Calu3 (cell line): Measurements from ENCODE around the gene LGR6. TPM values are rescaled to one million over a fixed set of nuclear protein-coding genes. Genes with fewer than 3 reads are reported as not detected.

Experiments
- BruUV-seq: library from RNA; stranded (reverse); fragments of 400-500 nt; replicated peaks from 2 replicates; lab custom pipeline; 2021; lab: Mats Ljungman, UMichigan
- CTCF ChIA-PET: fragments of 300-600 bp; sonication (Branson Sonifier 250); formaldehyde crosslinking; loops from one replicate; lab custom pipeline; 2022; ENCODE audit warnings: antibody characterized with exemption; lab: Charles Lee
- DNase-seq: peaks from one replicate; pipeline ENCODE4 v3.0.0; 2022
- H3K27ac Mint-ChIP-seq: one replicate; pipeline ENCODE4 v1.8.0; 2022; ENCODE audit warnings: mixed read lengths; ENCODE audit not compliant: unreplicated experiment
- H3K27me3 Mint-ChIP-seq: one replicate; pipeline ENCODE4 v1.8.0; 2022; ENCODE audit warnings: mixed read lengths; ENCODE audit not compliant: unreplicated experiment
- H3K36me3 Mint-ChIP-seq: one replicate; pipeline ENCODE4 v1.8.0; 2022; ENCODE audit warnings: mild to moderate bottlenecking, moderate library complexity, mixed read lengths; ENCODE audit not compliant: insufficient read depth, unreplicated experiment
- H3K4me1 Mint-ChIP-seq: one replicate; pipeline ENCODE4 v1.8.0; 2022; ENCODE audit warnings: mild to moderate bottlenecking, low read depth, mixed read lengths; ENCODE audit not compliant: unreplicated experiment
- H3K4me3 Mint-ChIP-seq: one replicate; pipeline ENCODE4 v1.8.0; 2022; ENCODE audit warnings: mild to moderate bottlenecking, low read depth, moderate library complexity, mixed read lengths; ENCODE audit not compliant: unreplicated experiment
- H3K9me3 Mint-ChIP-seq: one replicate; pipeline ENCODE4 v1.8.0; 2022; ENCODE audit warnings: low read depth, mixed read lengths; ENCODE audit not compliant: unreplicated experiment
- intact Hi-C: fragments of 100-400 bp; cut with micrococcal nuclease; formaldehyde crosslinking; loops from one replicate; pipeline ENCODE4 v1.10.0; 2022; ENCODE audit not compliant: unreplicated experiment
- total RNA-seq: library from RNA; stranded (reverse); gene quantifications from 2 replicates; pipeline ENCODE4 v1.2.3, GENCODE V29; 2022
- TF ChIP-seq, protein P1 (sequence below): fragments of 200-600 bp; IDR thresholded peaks from one replicate; pipeline ENCODE4 v1.8.0; 2022; ENCODE audit warnings: antibody characterized with exemption; ENCODE audit not compliant: unreplicated experiment

Gene LGR6
- total RNA-seq, 1 experiment from 2014 or later: not detected

GRCh38 chr1:202249846-202250245 lies 56.2 kb downstream of the LGR6 start:
- Mint-ChIP-seq H3K9me3 (no peaks in the 10 kb centered on the region), H3K4me3 (no peak overlapping the region), H3K4me1 (peaks cover 8% of the 10 kb centered on the region), H3K27ac (no peak overlapping the region), H3K36me3 (no peaks in the 10 kb centered on the region), H3K27me3 (peaks cover 76% of the 10 kb centered on the region)
- intact Hi-C loops: no loop called here
- CTCF ChIA-PET: no interaction called here
- DNase-seq: no peak
- no TSS peak for BruUV-seq
- TF ChIP-seq, protein P1, sequence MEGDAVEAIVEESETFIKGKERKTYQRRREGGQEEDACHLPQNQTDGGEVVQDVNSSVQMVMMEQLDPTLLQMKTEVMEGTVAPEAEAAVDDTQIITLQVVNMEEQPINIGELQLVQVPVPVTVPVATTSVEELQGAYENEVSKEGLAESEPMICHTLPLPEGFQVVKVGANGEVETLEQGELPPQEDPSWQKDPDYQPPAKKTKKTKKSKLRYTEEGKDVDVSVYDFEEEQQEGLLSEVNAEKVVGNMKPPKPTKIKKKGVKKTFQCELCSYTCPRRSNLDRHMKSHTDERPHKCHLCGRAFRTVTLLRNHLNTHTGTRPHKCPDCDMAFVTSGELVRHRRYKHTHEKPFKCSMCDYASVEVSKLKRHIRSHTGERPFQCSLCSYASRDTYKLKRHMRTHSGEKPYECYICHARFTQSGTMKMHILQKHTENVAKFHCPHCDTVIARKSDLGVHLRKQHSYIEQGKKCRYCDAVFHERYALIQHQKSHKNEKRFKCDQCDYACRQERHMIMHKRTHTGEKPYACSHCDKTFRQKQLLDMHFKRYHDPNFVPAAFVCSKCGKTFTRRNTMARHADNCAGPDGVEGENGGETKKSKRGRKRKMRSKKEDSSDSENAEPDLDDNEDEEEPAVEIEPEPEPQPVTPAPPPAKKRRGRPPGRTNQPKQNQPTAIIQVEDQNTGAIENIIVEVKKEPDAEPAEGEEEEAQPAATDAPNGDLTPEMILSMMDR: no peak

DNA sequence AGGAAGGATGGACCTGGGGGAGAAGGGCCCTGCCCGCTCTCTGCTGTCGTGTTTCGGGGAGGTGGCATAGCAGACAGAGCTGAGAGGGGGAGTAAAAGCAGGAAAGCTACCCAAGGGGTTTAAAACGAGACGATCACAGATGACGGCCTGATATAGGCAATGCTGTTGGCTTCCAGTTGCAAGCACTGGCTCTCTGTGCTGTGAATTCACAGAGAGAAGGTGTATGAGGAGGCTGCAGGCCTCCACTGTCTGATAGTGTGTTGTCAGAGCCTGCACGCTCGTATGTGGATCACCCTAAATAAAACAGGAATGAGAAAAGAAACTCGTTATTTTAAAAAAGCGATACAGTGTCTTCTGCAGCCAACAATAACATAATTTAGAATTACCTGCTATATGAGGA lies 57.4 kb downstream of the LGR6 start:
- intact Hi-C loops: no loop called here
- Mint-ChIP-seq H3K4me3 (no peak overlapping the region), H3K27me3 (peaks cover 68% of the 10 kb centered on the region), H3K9me3 (no peaks in the 10 kb centered on the region), H3K27ac (no peak overlapping the region), H3K4me1 (peaks cover 10% of the 10 kb centered on the region), H3K36me3 (no peaks in the 10 kb centered on the region)
- no peak for DNase-seq
- TF ChIP-seq, protein P1: no peak
- CTCF ChIA-PET: interaction anchor here (1.1 kb wide), 1 partner anchor 10 kb away, joined by 6 read pairs; no protein-coding TSS in a partner anchor
- BruUV-seq: no TSS peak

DNA sequence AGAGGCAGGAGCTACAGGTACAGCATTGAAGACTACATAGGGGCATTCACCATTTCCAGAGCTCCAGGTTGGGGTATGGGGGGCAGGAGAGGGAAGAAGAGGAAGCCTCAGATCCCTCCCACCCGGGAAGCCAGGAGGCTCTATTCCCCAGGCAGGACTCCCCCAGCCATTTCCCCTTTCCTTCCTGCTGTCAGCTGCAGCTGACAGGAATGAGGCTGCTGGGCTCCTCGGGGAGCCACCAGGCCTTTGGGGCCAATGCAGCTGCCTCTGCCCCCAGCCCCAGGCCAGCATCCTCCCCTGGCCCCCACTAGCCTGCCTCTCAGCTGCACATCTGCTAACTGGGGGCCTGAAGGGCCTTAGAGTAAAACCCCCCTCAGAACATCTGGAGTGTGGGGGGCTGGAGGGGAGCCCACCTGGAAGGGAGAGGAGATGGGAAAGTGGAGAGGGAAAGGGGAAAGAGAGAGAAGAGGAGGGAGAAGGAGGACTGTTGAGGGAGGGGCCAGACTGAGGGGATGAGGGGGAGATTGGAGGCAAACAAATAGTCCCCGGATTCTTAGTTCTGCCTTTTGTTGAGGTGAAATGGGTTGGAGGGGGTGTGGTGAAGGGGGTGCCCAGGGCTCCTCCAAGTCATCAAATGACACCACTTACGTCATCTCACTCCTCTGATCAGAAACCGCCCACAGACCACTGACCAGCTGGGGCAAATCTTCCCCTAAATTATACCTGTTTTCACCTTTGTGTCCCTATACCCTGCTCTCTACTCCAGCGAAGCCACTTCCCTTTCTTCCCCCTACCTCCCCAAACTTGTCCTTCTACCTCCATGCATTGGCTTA lies 58.0 kb downstream of the LGR6 start:
- Mint-ChIP-seq H3K9me3 (no peaks in the 10 kb centered on the region), H3K36me3 (no peaks in the 10 kb centered on the region), H3K4me1 (peaks cover 10% of the 10 kb centered on the region), H3K4me3 (no peak overlapping the region), H3K27me3 (peaks cover 64% of the 10 kb centered on the region), H3K27ac (no peak overlapping the region)
- CTCF ChIA-PET: interaction anchor here (1.1 kb wide), 1 partner anchor 10 kb away, joined by 6 read pairs; no protein-coding TSS in a partner anchor
- TF ChIP-seq, protein P1: no peak
- intact Hi-C loops: no loop called here
- no TSS peak for BruUV-seq
- no peak for DNase-seq

- TF ChIP-seq, protein P1: no peak
- no peak overlapping the region for H3K27ac Mint-ChIP-seq
- CTCF ChIA-PET: interaction anchor here (1.1 kb wide), 1 partner anchor 11 kb away, joined by 6 read pairs; no protein-coding TSS in a partner anchor
- no peaks in the 10 kb centered on the region for H3K9me3 Mint-ChIP-seq
- intact Hi-C loops: no loop called here
- H3K36me3 Mint-ChIP-seq: no peaks in the 10 kb centered on the region
- H3K4me3 Mint-ChIP-seq: no peak overlapping the region
- peaks cover 64% of the 10 kb centered on the region for H3K27me3 Mint-ChIP-seq
- BruUV-seq: no TSS peak
- peaks cover 10% of the 10 kb centered on the region for H3K4me1 Mint-ChIP-seq
- DNase-seq: no peak
Observed at GRCh38 chr1:202252271-202252670, 58.7 kb downstream of the LGR6 start.
